ENCODE results near the gene PLXNA4.

Gene PLXNA4

GRCh38 chr7:132321387-132321786 is 254.9 kb downstream of the PLXNA4 start:
- Histone ChIP-seq H2AFZ (ENCODE audit: low read length, unreplicated experiment) (no peak overlapping the region), H3K4me3 (ENCODE audit: low read depth, low read length) (no peak overlapping the region), H3K79me2 (ENCODE audit: control insufficient read depth, insufficient read depth, low read length, unreplicated experiment) (no peaks in the 10 kb centered on the region), H3K36me3 (ENCODE audit: insufficient read depth, low read length) (no peaks in the 10 kb centered on the region), H3K27ac (ENCODE audit: low read depth, low read length) (no peak overlapping the region), H3K4me1 (ENCODE audit: control insufficient read depth, insufficient read depth, low read length, unreplicated experiment) (no peaks in the 10 kb centered on the region), H3K27me3 (ENCODE audit: insufficient read depth, low read length) (peaks cover 43% of the 10 kb centered on the region)

GRCh38 chr7:132319481-132319880 is 256.8 kb downstream of the PLXNA4 start:
- H2AFZ ChIP-seq (ENCODE audit: low read length, unreplicated experiment) = no peak overlapping the region
- H3K27me3 ChIP-seq (ENCODE audit: insufficient read depth, low read length) = peaks cover 28% of the 10 kb centered on the region
- H3K27ac ChIP-seq (ENCODE audit: low read depth, low read length) = no peak overlapping the region
- no peaks in the 10 kb centered on the region for H3K79me2 ChIP-seq (ENCODE audit: control insufficient read depth, insufficient read depth, low read length, unreplicated experiment)
- no peaks in the 10 kb centered on the region for H3K4me1 ChIP-seq (ENCODE audit: control insufficient read depth, insufficient read depth, low read length, unreplicated experiment)
- no peaks in the 10 kb centered on the region for H3K36me3 ChIP-seq (ENCODE audit: insufficient read depth, low read length)
- no peak overlapping the region for H3K4me3 ChIP-seq (ENCODE audit: low read depth, low read length)

- no peak overlapping the region for H2AFZ ChIP-seq (ENCODE audit: low read length, unreplicated experiment)
- no peaks in the 10 kb centered on the region for H3K79me2 ChIP-seq (ENCODE audit: control insufficient read depth, insufficient read depth, low read length, unreplicated experiment)
- H3K4me3 ChIP-seq (ENCODE audit: low read depth, low read length) = no peak overlapping the region
- peaks cover 20% of the 10 kb centered on the region; the same call in 1 of the 2 replicates for H3K27me3 ChIP-seq (ENCODE audit: insufficient read depth, low read length)
- no peaks in the 10 kb centered on the region for H3K36me3 ChIP-seq (ENCODE audit: insufficient read depth, low read length)
- no peaks in the 10 kb centered on the region for H3K4me1 ChIP-seq (ENCODE audit: control insufficient read depth, insufficient read depth, low read length, unreplicated experiment)
- no peak overlapping the region for H3K27ac ChIP-seq (ENCODE audit: low read depth, low read length)
Measured at GRCh38 chr7:132318352-132319318, 257.6 kb downstream of the PLXNA4 start.

- H3K79me2 ChIP-seq (ENCODE audit: control insufficient read depth, insufficient read depth, low read length, unreplicated experiment) = no peaks in the 10 kb centered on the region
- no peak overlapping the region for H3K27ac ChIP-seq (ENCODE audit: low read depth, low read length)
- peaks cover 14% of the 10 kb centered on the region; the same call in 1 of the 2 replicates for H3K27me3 ChIP-seq (ENCODE audit: insufficient read depth, low read length)
- no peak overlapping the region for H2AFZ ChIP-seq (ENCODE audit: low read length, unreplicated experiment)
- H3K4me3 ChIP-seq (ENCODE audit: low read depth, low read length) = no peak overlapping the region
- H3K4me1 ChIP-seq (ENCODE audit: control insufficient read depth, insufficient read depth, low read length, unreplicated experiment) = no peaks in the 10 kb centered on the region
- H3K36me3 ChIP-seq (ENCODE audit: insufficient read depth, low read length) = no peaks in the 10 kb centered on the region
Measured at GRCh38 chr7:132317701-132318351, 258.4 kb downstream of the PLXNA4 start.

GRCh38 chr7:132312531-132313055 is 263.7 kb downstream of the PLXNA4 start:
- no peak overlapping the region for H3K27ac ChIP-seq (ENCODE audit: low read depth, low read length)
- H3K27me3 ChIP-seq (ENCODE audit: insufficient read depth, low read length) = no peaks in the 10 kb centered on the region
- no peak overlapping the region for H3K4me3 ChIP-seq (ENCODE audit: low read depth, low read length)
- H3K4me1 ChIP-seq (ENCODE audit: control insufficient read depth, insufficient read depth, low read length, unreplicated experiment) = no peaks in the 10 kb centered on the region
- H3K36me3 ChIP-seq (ENCODE audit: insufficient read depth, low read length) = no peaks in the 10 kb centered on the region
- H2AFZ ChIP-seq (ENCODE audit: low read length, unreplicated experiment) = no peak overlapping the region
- no peaks in the 10 kb centered on the region for H3K79me2 ChIP-seq (ENCODE audit: control insufficient read depth, insufficient read depth, low read length, unreplicated experiment)

GRCh38 chr7:132311733-132312132 is 264.5 kb downstream of the PLXNA4 start:
- Histone ChIP-seq H3K4me3 (ENCODE audit: low read depth, low read length) (no peak overlapping the region), H3K4me1 (ENCODE audit: control insufficient read depth, insufficient read depth, low read length, unreplicated experiment) (no peaks in the 10 kb centered on the region), H2AFZ (ENCODE audit: low read length, unreplicated experiment) (no peak overlapping the region), H3K79me2 (ENCODE audit: control insufficient read depth, insufficient read depth, low read length, unreplicated experiment) (no peaks in the 10 kb centered on the region), H3K36me3 (ENCODE audit: insufficient read depth, low read length) (no peaks in the 10 kb centered on the region), H3K27me3 (ENCODE audit: insufficient read depth, low read length) (no peaks in the 10 kb centered on the region), H3K27ac (ENCODE audit: low read depth, low read length) (no peak overlapping the region)

GRCh38 chr7:132309102-132309805 is 267.0 kb downstream of the PLXNA4 start:
- Histone ChIP-seq H3K27ac (ENCODE audit: low read depth, low read length) (no peak overlapping the region), H3K4me3 (ENCODE audit: low read depth, low read length) (no peak overlapping the region), H2AFZ (ENCODE audit: low read length, unreplicated experiment) (no peak overlapping the region), H3K36me3 (ENCODE audit: insufficient read depth, low read length) (no peaks in the 10 kb centered on the region), H3K4me1 (ENCODE audit: control insufficient read depth, insufficient read depth, low read length, unreplicated experiment) (no peaks in the 10 kb centered on the region), H3K79me2 (ENCODE audit: control insufficient read depth, insufficient read depth, low read length, unreplicated experiment) (no peaks in the 10 kb centered on the region), H3K27me3 (ENCODE audit: insufficient read depth, low read length) (no peaks in the 10 kb centered on the region)

GRCh38 chr7:132307465-132307864 is 268.8 kb downstream of the PLXNA4 start:
- Histone ChIP-seq H3K36me3 (ENCODE audit: insufficient read depth, low read length) (no peaks in the 10 kb centered on the region), H3K4me3 (ENCODE audit: low read depth, low read length) (no peak overlapping the region), H2AFZ (ENCODE audit: low read length, unreplicated experiment) (no peak overlapping the region), H3K27me3 (ENCODE audit: insufficient read depth, low read length) (no peaks in the 10 kb centered on the region), H3K4me1 (ENCODE audit: control insufficient read depth, insufficient read depth, low read length, unreplicated experiment) (no peaks in the 10 kb centered on the region), H3K79me2 (ENCODE audit: control insufficient read depth, insufficient read depth, low read length, unreplicated experiment) (no peaks in the 10 kb centered on the region), H3K27ac (ENCODE audit: low read depth, low read length) (no peak overlapping the region)

GRCh38 chr7:132300599-132301277 is 275.5 kb downstream of the PLXNA4 start:
- no peak overlapping the region for H3K4me3 ChIP-seq (ENCODE audit: low read depth, low read length)
- no peaks in the 10 kb centered on the region for H3K79me2 ChIP-seq (ENCODE audit: control insufficient read depth, insufficient read depth, low read length, unreplicated experiment)
- no peak overlapping the region for H3K27ac ChIP-seq (ENCODE audit: low read depth, low read length)
- H3K36me3 ChIP-seq (ENCODE audit: insufficient read depth, low read length) = no peaks in the 10 kb centered on the region
- H3K27me3 ChIP-seq (ENCODE audit: insufficient read depth, low read length) = no peaks in the 10 kb centered on the region
- H2AFZ ChIP-seq (ENCODE audit: low read length, unreplicated experiment) = no peak overlapping the region
- no peaks in the 10 kb centered on the region for H3K4me1 ChIP-seq (ENCODE audit: control insufficient read depth, insufficient read depth, low read length, unreplicated experiment)

- H3K4me1 ChIP-seq (ENCODE audit: control insufficient read depth, insufficient read depth, low read length, unreplicated experiment) = no peaks in the 10 kb centered on the region
- no peak overlapping the region for H3K4me3 ChIP-seq (ENCODE audit: low read depth, low read length)
- H3K36me3 ChIP-seq (ENCODE audit: insufficient read depth, low read length) = no peaks in the 10 kb centered on the region
- no peaks in the 10 kb centered on the region for H3K27me3 ChIP-seq (ENCODE audit: insufficient read depth, low read length)
- no peaks in the 10 kb centered on the region for H3K79me2 ChIP-seq (ENCODE audit: control insufficient read depth, insufficient read depth, low read length, unreplicated experiment)
- no peak overlapping the region for H2AFZ ChIP-seq (ENCODE audit: low read length, unreplicated experiment)
- H3K27ac ChIP-seq (ENCODE audit: low read depth, low read length) = no peak overlapping the region
Measured at GRCh38 chr7:132298790-132299189, 277.5 kb downstream of the PLXNA4 start.
